IMR-90 (cell line): ENCODE results near the gene GCSAM. TPM values are rescaled to one million over a fixed set of nuclear protein-coding genes. Genes with fewer than 3 reads are reported as not detected.

ENCODE experiments used
- ATAC-seq: fragments of 200-7000 bp; cut with Tn5 transposase; 2 replicates; pipeline ENCODE4 v1.9.1; 2020; ENCODE audit warnings: low read depth, mild to moderate bottlenecking, moderate library complexity
- BruUV-seq: library from RNA; stranded (reverse); fragments of 400-500 nt; replicated peaks from 2 replicates; lab custom pipeline; 2021; lab: Mats Ljungman, UMichigan
- CTCF ChIA-PET: fragments of 300-600 bp; formaldehyde crosslinking; extraction: SDS; loops from one replicate; lab custom pipeline; 2021; ENCODE audit warnings: antibody characterized with exemption; lab: Yijun Ruan, JAX
- POLR2A ChIA-PET: fragments of 300-600 bp; sonication (Branson Sonifier 250); formaldehyde crosslinking; loops from one replicate; lab custom pipeline; 2022; ENCODE audit warnings: antibody characterized with exemption; ENCODE audit not compliant: unreplicated experiment; lab: Charles Lee
- DNase-seq: peaks from one replicate; pipeline ENCODE4 v3.0.0; 2013
- H2AFZ ChIP-seq: replicated peaks from 2 replicates; pipeline ENCODE3; 2013; ENCODE audit warnings: low read length, mild to moderate bottlenecking; ENCODE audit not compliant: poor library complexity
- H2AK5ac ChIP-seq: 2 replicates; pipeline ENCODE4 v1.6.1; 2013; ENCODE audit warnings: low read depth, low read length, inconsistent platforms
- H2AK9ac ChIP-seq: replicated peaks from 2 replicates; pipeline ENCODE3; 2013; ENCODE audit warnings: mild to moderate bottlenecking, low read depth, low read length, moderate library complexity; ENCODE audit not compliant: poor library complexity
- H2BK120ac ChIP-seq: 2 replicates; pipeline ENCODE4 v1.6.1; 2013; ENCODE audit warnings: low read depth, low read length, inconsistent platforms
- H2BK15ac ChIP-seq: 3 replicates; pipeline ENCODE4 v1.6.1; 2013; ENCODE audit warnings: low read depth, low read length, inconsistent platforms
- H2BK20ac ChIP-seq: 2 replicates; pipeline ENCODE4 v1.6.1; 2013; ENCODE audit warnings: low read depth, mild to moderate bottlenecking, inconsistent platforms, low read length, moderate library complexity
- H2BK5ac ChIP-seq: 2 replicates; pipeline ENCODE4 v1.6.1; 2013; ENCODE audit warnings: mild to moderate bottlenecking, low read depth, low read length, inconsistent platforms; ENCODE audit not compliant: poor library complexity, severe bottlenecking
- H3K14ac ChIP-seq: replicated peaks from 2 replicates; pipeline ENCODE4 v1.6.1; 2013; ENCODE audit warnings: low read depth, low read length, inconsistent platforms
- H3K18ac ChIP-seq: 2 replicates; pipeline ENCODE4 v1.6.1; 2013; ENCODE audit warnings: low read depth, low read length, control low read depth
- H3K23ac ChIP-seq: 2 replicates; pipeline ENCODE4 v1.6.1; 2013; ENCODE audit warnings: low read depth, low read length, inconsistent platforms
- H3K27ac ChIP-seq: 2 replicates; pipeline ENCODE4 v1.5.1; 2013; ENCODE audit warnings: mild to moderate bottlenecking, control low read depth, low read length; ENCODE audit not compliant: insufficient read depth
- H3K27me3 ChIP-seq: 2 replicates; pipeline ENCODE4 v1.6.1; 2013; ENCODE audit warnings: low read length; ENCODE audit not compliant: control insufficient read depth, insufficient read depth
- H3K36me3 ChIP-seq: 2 replicates; pipeline ENCODE4 v1.6.1; 2013; ENCODE audit warnings: low read length, mixed read lengths; ENCODE audit not compliant: control insufficient read depth, insufficient read depth
- H3K4ac ChIP-seq: 2 replicates; pipeline ENCODE4 v1.6.1; 2013; ENCODE audit warnings: low read depth, low read length, inconsistent platforms
- H3K4me1 ChIP-seq: 2 replicates; pipeline ENCODE4 v1.6.1; 2013; ENCODE audit warnings: low read length, mixed read lengths; ENCODE audit not compliant: control insufficient read depth, insufficient read depth
- H3K4me2 ChIP-seq: 2 replicates; pipeline ENCODE4 v1.6.1; 2013; ENCODE audit warnings: low read depth, mild to moderate bottlenecking, control low read depth, low read length, moderate library complexity
- H3K4me3 ChIP-seq: 2 replicates; pipeline ENCODE4 v1.5.1; 2013; ENCODE audit warnings: low read depth, mild to moderate bottlenecking, control low read depth, low read length, moderate library complexity; ENCODE audit not compliant: insufficient read depth
- H3K56ac ChIP-seq: 2 replicates; pipeline ENCODE4 v1.6.1; 2013; ENCODE audit warnings: low read length, inconsistent platforms; ENCODE audit not compliant: insufficient read depth; ENCODE audit errors: extremely low read depth
- H3K79me1 ChIP-seq, 2 experiments: 2 replicates each; pipeline ENCODE4 v1.6.1; 2013; ENCODE audit warnings: low read length in 2 of 2, inconsistent platforms in 1 of 2, low read depth in 1 of 2
- H3K9ac ChIP-seq: 2 replicates; pipeline ENCODE4 v1.6.1; 2013; ENCODE audit warnings: low read depth, low read length, control low read depth
- H3K9me1 ChIP-seq: 2 replicates; pipeline ENCODE4 v1.6.1; 2013; ENCODE audit warnings: low read length, inconsistent platforms; ENCODE audit not compliant: insufficient read depth
- H3K9me3 ChIP-seq: 2 replicates; pipeline ENCODE4 v1.6.1; 2013; ENCODE audit warnings: low read length; ENCODE audit not compliant: control insufficient read depth, insufficient read depth
- H4K20me1 ChIP-seq: 2 replicates; pipeline ENCODE4 v1.6.1; 2013; ENCODE audit warnings: low read length, inconsistent platforms; ENCODE audit not compliant: insufficient read depth
- H4K5ac ChIP-seq: 2 replicates; pipeline ENCODE4 v1.6.1; 2013; ENCODE audit warnings: mild to moderate bottlenecking, low read depth, low read length, control low read depth
- H4K8ac ChIP-seq, 2 experiments: 2 replicates each; pipeline ENCODE4 v1.6.1; 2013; ENCODE audit warnings: low read depth in 2 of 2, low read length in 2 of 2, control low read depth in 1 of 2, inconsistent platforms in 1 of 2
- H4K91ac ChIP-seq: 2 replicates; pipeline ENCODE4 v1.6.1; 2013; ENCODE audit warnings: low read depth, low read length, inconsistent platforms; ENCODE audit not compliant: insufficient read depth
- BHLHE40 ChIP-seq: fragments of 150-350 bp; IDR thresholded peaks from 2 replicates; pipeline ENCODE4 v1.6.1; 2016; ENCODE audit warnings: mild to moderate bottlenecking, low read depth, low read length
- CHD1 ChIP-seq: IDR thresholded peaks from 2 replicates; pipeline ENCODE4 v1.6.1; 2012; ENCODE audit warnings: low read depth, low read length, improper control_type of control experiment
- CTCF ChIP-seq: conservative IDR thresholded peaks from 2 replicates; pipeline ENCODE4 v1.5.1; 2012; ENCODE audit warnings: mild to moderate bottlenecking, low read depth, low read length, improper control_type of control experiment
- ELK1 ChIP-seq: fragments of 150-350 bp; IDR thresholded peaks from 2 replicates; pipeline ENCODE4 v1.6.1; 2016; ENCODE audit warnings: low read depth, mild to moderate bottlenecking, low read length, moderate library complexity, borderline replicate concordance
- FOS ChIP-seq: fragments of 150-350 bp; IDR thresholded peaks from 2 replicates; pipeline ENCODE4 v1.6.1; 2016; ENCODE audit warnings: low read depth, low read length
- MAFK ChIP-seq: IDR thresholded peaks from 2 replicates; pipeline ENCODE4 v1.6.1; 2012; ENCODE audit warnings: low read depth, low read length, improper control_type of control experiment
- MAZ ChIP-seq: IDR thresholded peaks from 2 replicates; pipeline ENCODE4 v1.6.1; 2012; ENCODE audit warnings: low read depth, mild to moderate bottlenecking, low read length, improper control_type of control experiment, moderate library complexity, borderline replicate concordance
- MXI1 ChIP-seq: IDR thresholded peaks from 2 replicates; pipeline ENCODE4 v1.6.1; 2012; ENCODE audit warnings: low read depth, mild to moderate bottlenecking, low read length, moderate library complexity, borderline replicate concordance
- NFE2L2 ChIP-seq: fragments of 150-350 bp; IDR thresholded peaks from 2 replicates; pipeline ENCODE4 v1.6.1; 2016; ENCODE audit warnings: low read depth, mild to moderate bottlenecking, low read length
- POLR2A ChIP-seq: IDR thresholded peaks from 2 replicates; pipeline ENCODE4 v1.6.1; 2012; ENCODE audit warnings: mild to moderate bottlenecking, low read depth, low read length
- RAD21 ChIP-seq: IDR thresholded peaks from 2 replicates; pipeline ENCODE4 v1.6.1; 2012; ENCODE audit warnings: low read length, improper control_type of control experiment
- RCOR1 ChIP-seq: IDR thresholded peaks from 2 replicates; pipeline ENCODE4 v1.6.1; 2012; ENCODE audit warnings: mild to moderate bottlenecking, low read length, improper control_type of control experiment; ENCODE audit not compliant: insufficient replicate concordance
- RFX5 ChIP-seq: IDR thresholded peaks from 2 replicates; pipeline ENCODE4 v1.8.0; 2012; ENCODE audit warnings: low read depth, mild to moderate bottlenecking, low read length, moderate library complexity
- SMC3 ChIP-seq: fragments of 150-350 bp; IDR thresholded peaks from 2 replicates; pipeline ENCODE4 v1.6.1; 2016; ENCODE audit warnings: low read depth, mild to moderate bottlenecking, antibody characterized with exemption, low read length, moderate library complexity
- WGBS, 2 experiments: methylation state at CpG; one replicate each; pipeline versions ENCODE4 v1.1.5 to v1.1.7; 2013; ENCODE audit warnings: missing lambda C conversion rate in 2 of 2; ENCODE audit not compliant: insufficient read length in 1 of 2; ENCODE audit errors: extremely low coverage in 2 of 2; 5-methylcytosine and 5-hydroxymethylcytosine counted together
- dilution Hi-C: fragments of 300-500 bp; cut with HindIII; formaldehyde crosslinking; loops from one replicate; pipeline ENCODE4 v1.14.3; 2018; ENCODE audit warnings: low sequenced_read_pairs; ENCODE audit not compliant: unreplicated experiment
- in situ Hi-C: fragments of 300-500 bp; cut with MboI; formaldehyde crosslinking; loops from 3 replicates; pipeline ENCODE4 v1.14.3; 2019; ENCODE audit warnings: low sequenced_read_pairs, inconsistent platforms, mixed read lengths
- intact Hi-C: fragments of 100-400 bp; cut with micrococcal nuclease; formaldehyde crosslinking; loops from 2 replicates; pipeline ENCODE4 v1.10.0; 2022
- polyA plus RNA-seq, 3 experiments: library from polyadenylated mRNA; depleted of rRNA; stranded (reverse); fragments of >200 nt; gene quantifications; 2 replicates each; pipeline ENCODE4 v1.2.3, GENCODE V29; 2012; ENCODE audit warnings: low replicate concordance in 1 of 3
- total RNA-seq: library from RNA; depleted of rRNA; stranded (reverse); fragments of >200 nt; gene quantifications from 2 replicates; pipeline ENCODE4 v1.2.3, GENCODE V29; 2012

Gene GCSAM
- total and polyA plus RNA-seq, 2 of the 4 experiments (the other 2 are of a cell fraction) = not detected

GRCh38 chr3:112092496-112093179 is 40.4 kb downstream of the GCSAM start:
- H3K36me3 ChIP-seq = no peaks in the 10 kb centered on the region
- in situ Hi-C loops = no loop called here
- intact Hi-C loops = no loop called here
- H2AK9ac ChIP-seq = peak overlapping the region; percentile 8
- H3K4me2 ChIP-seq = peak overlapping the region; percentile 81
- H3K27ac ChIP-seq = peak overlapping the region; percentile 21; the same call in 1 of the 2 replicates
- H3K23ac ChIP-seq = peak overlapping the region; percentile 49
- H3K18ac ChIP-seq = peak overlapping the region; percentile 42
- peaks cover 15 to 58% of the 10 kb centered on the region in 2 experiments; a peak in 3 of 4 replicates for H3K79me1 ChIP-seq
- H3K56ac ChIP-seq = no peak overlapping the region
- H2AK5ac ChIP-seq = peak overlapping the region; percentile 21; the same call in 1 of the 2 replicates
- POLR2A ChIA-PET = no interaction called here
- H3K4ac ChIP-seq = peak overlapping the region; percentile 62
- no TSS peak for BruUV-seq
- H2BK15ac ChIP-seq = peak overlapping the region; percentile 3; the same call in 1 of the 3 replicates
- H2BK20ac ChIP-seq = peak overlapping the region; percentile 35; the same call in 1 of the 2 replicates
- peak overlapping the region; percentile 8 for H3K9ac ChIP-seq
- H4K20me1 ChIP-seq = no peaks in the 10 kb centered on the region
- peak overlapping the region; percentile 84 for H4K5ac ChIP-seq
- H2BK5ac ChIP-seq = peak overlapping the region; percentile 72
- H3K9me1 ChIP-seq = peaks cover 12% of the 10 kb centered on the region; the same call in 1 of the 2 replicates
- peak overlapping the region; percentile 47 for H2BK120ac ChIP-seq
- H3K9me3 ChIP-seq = peaks cover 3% of the 10 kb centered on the region; the same call in 1 of the 2 replicates
- 18% methylated on average over 2 of the region's 6 CpGs; no CpG with 5 or more reads in 1 of the 2 experiments for WGBS, 2 experiments
- peak; percentile 37 for DNase-seq
- peaks cover 13% of the 10 kb centered on the region for H3K4me1 ChIP-seq
- H3K4me3 ChIP-seq = no peak overlapping the region; the same call in 1 of the 2 replicates
- ATAC-seq = peak; percentile 64
- H3K14ac ChIP-seq = peak overlapping the region; percentile 75
- dilution Hi-C loops = no loop called here
- peak overlapping the region; percentile 13; the same call in 1 of the 2 replicates for H4K91ac ChIP-seq
- peak overlapping the region; percentile 49 to 77; a peak in 3 of 4 replicates for H4K8ac ChIP-seq
- CTCF ChIA-PET = interaction anchor here (0.7 to 1.5 kb wide), 3 partner anchors 14 to 100 kb away, joined by 3 to 4 read pairs (median 3); no protein-coding TSS in a partner anchor
- H3K27me3 ChIP-seq = no peaks in the 10 kb centered on the region
- H2AFZ ChIP-seq = peak overlapping the region; percentile 34
- TF ChIP-seq NFE2L2 (no peak), RCOR1 (no peak), FOS (no peak), ELK1 (no peak), POLR2A (no peak), MXI1 (no peak), RFX5 (no peak), SMC3 (no peak), MAZ (no peak), MAFK (no peak), CHD1 (no peak), CTCF (no peak), RAD21 (no peak), BHLHE40 (no peak)
